ENCODE data around the gene STAB1.
A peak's percentile ranks its signal among the peaks of the same experiment; 100 is the strongest.

The STAB1 gene

GRCh38 chr3:52536369-52537164 lies 41.4 kb downstream of the STAB1 start, which contains the start of gene UQCC5:
Gene UQCC5, plus strand, starts transcription at chr3:52536605. Its CDS starts 151 bp downstream, at chr3:52536756.
- DNase-seq, result peak; percentile 99

- no peak for DNase-seq
Measured at GRCh38 chr3:52537165-52537620, 42.1 kb downstream of the STAB1 start.

- DNase-seq, result no peak
Measured at GRCh38 chr3:52537726-52538421, 42.7 kb downstream of the STAB1 start.

- no peak for DNase-seq
Measured at GRCh38 chr3:52539010-52539653, 44.0 kb downstream of the STAB1 start.

- no peak for DNase-seq
Measured at GRCh38 chr3:52541050-52541449, 45.9 kb downstream of the STAB1 start.

- DNase-seq, result no peak
Measured at GRCh38 chr3:52544937-52545336, 49.8 kb downstream of the STAB1 start.

GRCh38 chr3:52546111-52546901 lies 51.2 kb downstream of the STAB1 start:
- no peak for DNase-seq

- no peak for DNase-seq
Measured at GRCh38 chr3:52547143-52547542, 52.0 kb downstream of the STAB1 start.

GRCh38 chr3:52551118-52551517 lies 56.0 kb downstream of the STAB1 start:
- DNase-seq, result no peak

- DNase-seq, result no peak
Measured at GRCh38 chr3:52552089-52552488, 57.0 kb downstream of the STAB1 start.

- DNase-seq, result no peak
Measured at GRCh38 chr3:52554026-52554755, 59.1 kb downstream of the STAB1 start.

- no peak for DNase-seq
Measured at GRCh38 chr3:52555056-52555455, 59.9 kb downstream of the STAB1 start.

GRCh38 chr3:52557011-52557960 lies 62.1 kb downstream of the STAB1 start:
- no peak for DNase-seq

GRCh38 chr3:52558436-52558835 lies 63.3 kb downstream of the STAB1 start:
- no peak for DNase-seq

- DNase-seq, result no peak
Measured at GRCh38 chr3:52561028-52561747, 66.0 kb downstream of the STAB1 start.

- DNase-seq, result no peak
Measured at GRCh38 chr3:52563984-52564383, 68.8 kb downstream of the STAB1 start.

GRCh38 chr3:52568069-52568468 lies 72.9 kb downstream of the STAB1 start:
- no peak for DNase-seq

- DNase-seq, result no peak
Measured at GRCh38 chr3:52570076-52570475, 74.9 kb downstream of the STAB1 start.

- DNase-seq, result no peak
Measured at GRCh38 chr3:52572221-52572620, 77.1 kb downstream of the STAB1 start.
